ENCODE results near the gene SLC39A11. TPM values are rescaled to one million over a fixed set of nuclear protein-coding genes. Genes with fewer than 3 reads are reported as not detected.

The SLC39A11 gene
- total RNA-seq, 4 donors from 2014 or later, result 55.1 to 123 (median 97.0) TPM

DNA sequence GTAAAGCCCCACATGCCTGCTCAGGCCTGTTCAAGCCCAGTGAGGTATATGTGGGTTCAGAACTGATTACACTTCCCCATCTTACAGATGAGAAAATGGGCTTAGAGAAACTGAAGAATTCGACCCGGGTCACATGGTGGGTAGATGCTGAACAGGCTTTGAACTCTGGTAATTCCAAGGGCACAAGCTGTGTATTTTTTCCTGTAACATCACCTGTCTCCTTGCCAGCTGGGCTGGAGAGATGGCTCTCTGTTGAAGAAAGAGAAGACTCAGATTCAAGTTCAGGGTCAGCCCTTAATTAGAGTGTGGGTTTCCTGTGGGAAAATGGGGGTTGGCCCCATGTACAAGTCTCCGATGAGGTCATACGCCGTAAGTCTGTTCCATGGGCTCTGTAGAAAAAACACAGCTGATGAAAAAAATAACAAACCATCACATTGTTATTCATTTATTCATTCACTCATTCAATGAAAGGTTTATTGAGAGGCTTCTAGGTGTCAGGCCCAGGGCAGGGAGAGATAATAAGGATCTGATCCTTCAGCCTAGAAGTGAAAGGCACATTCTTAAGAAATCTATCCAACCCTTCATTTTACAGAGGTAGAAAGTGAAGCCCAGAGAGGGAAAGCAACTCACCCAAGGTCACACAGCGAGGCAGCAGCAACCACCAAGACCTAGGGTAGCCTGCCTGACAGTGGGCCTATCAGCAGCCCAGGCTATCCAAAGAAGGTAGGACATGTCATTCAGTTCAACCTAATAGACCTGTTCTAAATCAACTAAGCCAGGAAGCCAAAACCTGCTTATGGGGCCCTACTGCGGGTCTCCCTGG is 488.9 kb downstream of the SLC39A11 start:
- intact Hi-C loops (cut with DNase I), result no loop called here
- H3K27ac ChIP-seq, result no peak overlapping the region
- 76 to 88% methylated on average over 7 of the region's 7 CpGs for WGBS, 2 donors

GRCh38 chr17:72602517-72603419 is 489.7 kb downstream of the SLC39A11 start:
- TF ChIP-seq, protein P1, sequence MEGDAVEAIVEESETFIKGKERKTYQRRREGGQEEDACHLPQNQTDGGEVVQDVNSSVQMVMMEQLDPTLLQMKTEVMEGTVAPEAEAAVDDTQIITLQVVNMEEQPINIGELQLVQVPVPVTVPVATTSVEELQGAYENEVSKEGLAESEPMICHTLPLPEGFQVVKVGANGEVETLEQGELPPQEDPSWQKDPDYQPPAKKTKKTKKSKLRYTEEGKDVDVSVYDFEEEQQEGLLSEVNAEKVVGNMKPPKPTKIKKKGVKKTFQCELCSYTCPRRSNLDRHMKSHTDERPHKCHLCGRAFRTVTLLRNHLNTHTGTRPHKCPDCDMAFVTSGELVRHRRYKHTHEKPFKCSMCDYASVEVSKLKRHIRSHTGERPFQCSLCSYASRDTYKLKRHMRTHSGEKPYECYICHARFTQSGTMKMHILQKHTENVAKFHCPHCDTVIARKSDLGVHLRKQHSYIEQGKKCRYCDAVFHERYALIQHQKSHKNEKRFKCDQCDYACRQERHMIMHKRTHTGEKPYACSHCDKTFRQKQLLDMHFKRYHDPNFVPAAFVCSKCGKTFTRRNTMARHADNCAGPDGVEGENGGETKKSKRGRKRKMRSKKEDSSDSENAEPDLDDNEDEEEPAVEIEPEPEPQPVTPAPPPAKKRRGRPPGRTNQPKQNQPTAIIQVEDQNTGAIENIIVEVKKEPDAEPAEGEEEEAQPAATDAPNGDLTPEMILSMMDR (IDR thresholded peaks at IDR 0.05), result no peak
- no peaks in the 10 kb centered on the region for H3K9me3 ChIP-seq
- intact Hi-C loops (cut with DNase I), result no loop called here

More for the DNA sequence above, 488.9 kb downstream of the SLC39A11 start:
- no peaks in the 10 kb centered on the region for H3K4me1 ChIP-seq
- DNase-seq, result no peak
- no peaks in the 10 kb centered on the region for H3K36me3 ChIP-seq
- no peaks in the 10 kb centered on the region for H3K27me3 ChIP-seq
- TF ChIP-seq, protein P1 (IDR thresholded peaks at IDR 0.05), result no peak
- no peak for TF ChIP-seq POLR2A (IDR thresholded peaks at IDR 0.05)
- no peaks in the 10 kb centered on the region for H3K9me3 ChIP-seq
- H3K4me3 ChIP-seq (replicated peaks in 1 of 3), result no peak overlapping the region

DNA sequence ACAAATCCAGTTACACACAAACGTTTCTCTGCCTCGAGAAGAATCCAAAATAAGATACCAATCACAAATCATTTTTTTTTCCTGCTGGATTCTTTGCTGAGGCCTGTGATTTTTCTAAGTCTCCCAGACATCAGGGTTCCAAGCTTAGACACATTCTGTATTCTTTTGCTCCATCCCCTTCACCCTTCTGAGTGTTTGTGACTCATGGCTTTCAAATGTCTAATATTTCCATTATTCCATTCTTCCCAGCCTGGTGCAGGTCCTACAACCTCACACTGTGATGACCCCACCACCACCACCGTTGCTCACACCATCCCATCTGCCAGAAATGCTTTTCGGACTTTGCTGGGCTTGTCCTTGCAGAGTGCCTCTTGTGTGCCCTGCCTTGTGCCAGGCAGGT is 491.6 kb downstream of the SLC39A11 start:
- Histone ChIP-seq H3K36me3 (no peaks in the 10 kb centered on the region), H3K9me3 (no peaks in the 10 kb centered on the region), H3K27me3 (no peaks in the 10 kb centered on the region), H3K27ac (no peak overlapping the region), H3K4me1 (no peaks in the 10 kb centered on the region), H3K4me3 (replicated peaks in 1 of 3) (no peak overlapping the region)
- TF ChIP-seq POLR2A (IDR thresholded peaks at IDR 0.05), result no peak
- TF ChIP-seq, protein P1 (IDR thresholded peaks at IDR 0.05), result no peak
- DNase-seq, result no peak
- intact Hi-C loops (cut with DNase I), result no loop called here
- WGBS, 2 donors, result 64 to 76% methylated on average over 4 of the region's 4 CpGs

More at GRCh38 chr17:72602517-72603419, 489.7 kb downstream of the SLC39A11 start:
- DNase-seq, result no peak
- no peaks in the 10 kb centered on the region for H3K36me3 ChIP-seq
- WGBS, 2 donors, result 46 to 50% methylated on average over 11 to 12 of the region's 12 CpGs
- no peak overlapping the region for H3K4me3 ChIP-seq (replicated peaks in 1 of 3)
- no peak overlapping the region for H3K27ac ChIP-seq
- no peaks in the 10 kb centered on the region for H3K4me1 ChIP-seq
- no peaks in the 10 kb centered on the region for H3K27me3 ChIP-seq

DNA sequence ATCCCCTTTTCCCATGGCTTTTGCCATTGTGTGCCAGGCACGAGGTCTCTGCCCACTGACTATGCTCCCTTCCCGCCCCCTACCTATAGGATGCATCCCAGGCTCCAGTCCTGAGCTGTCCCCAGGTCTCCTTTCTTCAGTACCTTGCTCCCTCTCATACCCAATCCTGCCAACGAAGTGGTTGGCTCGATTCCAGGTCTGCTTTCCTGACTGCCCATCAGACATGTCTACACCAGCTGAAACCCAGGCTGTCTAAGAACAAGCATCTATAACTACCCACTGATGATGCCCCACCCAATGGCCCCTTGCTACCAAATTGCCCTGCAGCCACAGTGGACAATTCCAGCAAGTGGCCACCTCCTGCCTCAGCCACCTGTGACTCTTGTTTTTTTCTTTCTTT is 492.6 kb downstream of the SLC39A11 start:
- intact Hi-C loops (cut with DNase I), result no loop called here

More for the DNA sequence above, 492.6 kb downstream of the SLC39A11 start:
- TF ChIP-seq, protein P1 (IDR thresholded peaks at IDR 0.05), result no peak
- TF ChIP-seq POLR2A (IDR thresholded peaks at IDR 0.05), result no peak
- Histone ChIP-seq H3K4me1 (no peaks in the 10 kb centered on the region), H3K9me3 (no peaks in the 10 kb centered on the region), H3K4me3 (replicated peaks in 1 of 3) (no peak overlapping the region), H3K27me3 (no peaks in the 10 kb centered on the region), H3K27ac (no peak overlapping the region), H3K36me3 (no peaks in the 10 kb centered on the region)
- DNase-seq, result no peak
- WGBS, 2 donors, result 61 to 64% methylated on average over 4 of the region's 4 CpGs

Data from thyroid gland (tissue), 4 donors.